Body of pancreas (tissue), 4 donors: ENCODE measurements around the gene LY6G6D.

ENCODE experiments used
- CTCF ChIP-seq, 7 experiments: fragments of 450-650 bp in 4 of 7; fragments of 200-600 bp in 3 of 7; sonication (generic) in 3 of 7; IDR thresholded peaks; one replicate each; pipeline ENCODE4 v1.5.1; 2016 to 2019; ENCODE audit warnings: antibody characterized with exemption in 7 of 7
- POLR2A ChIP-seq, 3 donors: fragments of 450-650 bp; IDR thresholded peaks; one replicate each; pipeline ENCODE4 v1.6.1; 2016; ENCODE audit warnings: antibody characterized with exemption in 3 of 3, mild to moderate bottlenecking in 2 of 3

DNA sequence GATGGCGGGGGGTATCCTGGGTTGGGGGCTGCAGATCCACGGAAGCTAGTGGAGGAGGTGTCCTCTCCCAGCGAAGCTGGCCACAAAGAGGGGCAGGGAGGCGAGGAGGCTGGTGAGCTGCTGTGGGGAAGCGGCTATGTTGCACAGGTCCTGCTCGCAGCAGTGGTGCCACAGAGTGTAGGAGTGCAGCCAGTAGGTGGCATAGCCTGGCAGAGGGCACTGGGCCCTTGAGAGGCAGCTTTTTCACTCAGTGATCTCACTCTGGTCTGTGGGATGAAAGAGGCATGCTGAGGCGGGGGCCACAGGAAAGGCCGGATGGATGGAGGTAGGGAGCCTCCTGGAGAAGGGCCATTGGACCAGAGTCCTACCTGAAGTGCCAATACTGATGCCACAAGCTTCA lies 2.9 kb upstream of the LY6G6D start:
- TF ChIP-seq POLR2A (IDR thresholded peaks at IDR 0.05), result no peak
- TF ChIP-seq CTCF (IDR thresholded peaks at IDR 0.05), result peak in 1 of 7 experiments; percentile 26
